Measurements from ENCODE around the gene SNED1.

The SNED1 gene

GRCh38 chr2:241133436-241133820 is 135.0 kb downstream of the SNED1 start:
- no peak for DNase-seq

GRCh38 chr2:241134711-241135110 is 136.3 kb downstream of the SNED1 start:
- DNase-seq, result no peak

- DNase-seq, result no peak
Observed at GRCh38 chr2:241135737-241136136, 137.3 kb downstream of the SNED1 start.

- DNase-seq, result no peak
Observed at GRCh38 chr2:241136191-241136590, 137.8 kb downstream of the SNED1 start.

GRCh38 chr2:241136661-241137260 is 138.3 kb downstream of the SNED1 start:
- no peak for DNase-seq

GRCh38 chr2:241137276-241138190 is 139.1 kb downstream of the SNED1 start:
- DNase-seq, result no peak

- no peak for DNase-seq
Observed at GRCh38 chr2:241138471-241138870, 140.1 kb downstream of the SNED1 start.

- DNase-seq, result no peak
Observed at GRCh38 chr2:241139531-241140444, 141.4 kb downstream of the SNED1 start.

- DNase-seq, result no peak
Observed at GRCh38 chr2:241140445-241140840, 142.0 kb downstream of the SNED1 start.

GRCh38 chr2:241141214-241141770 is 142.9 kb downstream of the SNED1 start:
- no peak for DNase-seq

GRCh38 chr2:241142063-241142462 is 143.6 kb downstream of the SNED1 start:
- no peak for DNase-seq

- no peak for DNase-seq
Observed at GRCh38 chr2:241142593-241142992, 144.2 kb downstream of the SNED1 start.

All from SW 1271 (cell line).